ENCODE data around the gene KRTAP6-2.

Gene KRTAP6-2, protein sequence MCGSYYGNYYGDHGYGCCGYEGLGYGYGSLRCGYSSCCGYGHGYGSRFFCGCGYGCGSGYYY

GRCh38 chr21:30598802-30599201, at the start of gene KRTAP6-2:
TSS of gene KRTAP6-2 (minus strand) at chr21:30598902. CDS start at chr21:30598874, 28 bp downstream.
- DNase-seq (ENCODE audit: low spot score): no peak

GRCh38 chr21:30646904-30647414, 48.3 kb upstream of the KRTAP6-2 start:
- no peak for DNase-seq (ENCODE audit: low spot score)

DNA sequence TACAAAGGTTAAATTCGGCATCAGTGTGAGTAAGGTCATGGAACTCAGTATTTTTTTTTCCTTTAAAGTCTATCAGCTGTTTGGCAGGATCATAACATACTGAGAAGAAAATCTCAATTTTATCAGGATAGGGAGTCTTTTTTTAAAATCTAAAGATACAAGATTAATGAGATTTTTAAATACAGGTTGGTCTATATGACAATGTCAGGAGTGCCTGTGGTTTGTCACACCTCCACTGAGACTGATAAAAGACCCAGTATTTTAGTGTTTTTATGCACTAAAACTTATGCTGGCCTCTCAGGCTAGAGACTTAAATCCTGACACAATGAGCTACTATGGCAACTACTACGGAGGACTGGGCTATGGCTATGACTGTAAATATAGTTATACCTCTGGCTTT, 43.9 kb upstream of the KRTAP6-2 start, which contains the start of gene KRTAP20-3:
Gene KRTAP20-3, plus strand, starts transcription at position 301 of the 400 bp plus-strand sequence.
- no peak for DNase-seq (ENCODE audit: low spot score)

DNA sequence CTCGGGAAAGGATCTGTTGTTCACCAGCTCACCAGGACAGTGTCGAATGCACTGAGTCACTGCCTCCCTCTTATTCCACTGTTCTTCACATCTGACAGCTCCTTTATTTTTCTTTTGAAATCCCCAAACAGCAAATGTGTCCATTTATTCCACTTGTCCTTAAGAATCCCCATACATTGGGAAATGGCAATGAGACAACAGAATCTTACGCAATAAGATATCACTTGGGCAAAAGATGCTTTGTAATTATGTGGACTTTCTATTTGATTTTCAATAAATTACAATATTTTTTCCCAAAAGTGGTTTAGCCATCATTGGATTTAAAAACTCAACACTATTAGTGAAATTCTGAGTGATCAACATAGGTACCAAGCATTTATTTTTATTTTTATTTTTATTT, 40.0 kb upstream of the KRTAP6-2 start:
- no peak for DNase-seq (ENCODE audit: low spot score)

DNA sequence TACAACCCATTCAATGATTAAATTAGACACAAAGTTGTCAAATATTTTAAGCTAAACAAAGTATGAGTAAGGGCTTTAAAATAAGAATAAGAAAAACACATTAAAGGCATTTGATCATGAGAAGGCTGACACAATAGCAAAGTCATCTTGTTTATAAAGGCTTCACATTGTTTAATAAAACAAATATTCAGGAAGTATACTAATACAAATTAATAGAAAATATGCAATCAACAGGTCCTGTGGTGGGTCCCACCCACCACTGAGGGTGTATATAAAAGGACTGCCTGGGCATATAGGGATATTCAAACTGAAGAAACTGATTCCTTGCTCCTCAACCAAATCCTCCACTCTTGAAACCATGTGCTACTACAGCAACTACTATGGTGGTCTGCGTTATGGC, 36.2 kb upstream of the KRTAP6-2 start, which contains the start of gene KRTAP20-2:
Gene KRTAP20-2, plus strand, starts transcription at position 301 of the 400 bp plus-strand sequence. Its CDS starts 58 bp downstream, at position 359.
- no peak for DNase-seq (ENCODE audit: low spot score)

DNA sequence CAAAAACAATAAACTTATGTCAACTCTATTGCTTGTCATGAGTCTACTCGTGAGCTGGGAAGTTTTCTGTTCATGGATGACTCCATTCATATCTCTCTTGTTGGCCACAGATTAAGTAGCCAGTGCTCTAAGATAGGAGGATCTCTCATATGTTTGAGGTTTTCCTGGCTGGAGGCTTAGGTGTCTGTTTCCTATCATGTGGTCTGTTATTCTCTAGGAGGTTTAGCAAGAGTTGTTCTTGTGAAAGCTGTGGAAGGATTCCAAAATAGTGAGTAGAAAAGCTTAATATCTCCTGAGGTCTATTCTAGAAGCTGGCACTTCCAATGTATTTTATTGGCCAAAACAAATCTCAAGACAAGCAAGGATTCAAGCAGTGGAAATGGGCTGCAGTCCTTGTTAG, 30.5 kb upstream of the KRTAP6-2 start:
- DNase-seq (ENCODE audit: low spot score): no peak

DNA sequence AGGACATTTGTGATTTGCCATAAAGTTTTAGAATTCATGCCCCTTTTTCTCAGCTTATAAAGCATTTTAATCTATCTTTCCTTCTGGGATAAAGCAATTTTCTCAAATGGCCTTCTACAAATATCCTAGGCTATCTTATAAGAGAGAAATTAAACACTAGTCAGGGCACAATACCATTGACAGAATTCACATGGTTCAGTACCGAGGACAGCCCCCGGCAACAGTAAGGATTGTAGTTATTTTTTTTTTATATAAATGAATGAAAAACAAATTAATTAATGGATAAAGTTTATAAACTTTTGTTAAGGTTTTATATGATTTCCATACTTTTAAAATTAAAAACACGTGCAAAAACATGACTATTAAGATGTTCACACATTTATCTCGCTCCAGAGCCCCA, 29.4 kb upstream of the KRTAP6-2 start:
- DNase-seq (ENCODE audit: low spot score): no peak

DNA sequence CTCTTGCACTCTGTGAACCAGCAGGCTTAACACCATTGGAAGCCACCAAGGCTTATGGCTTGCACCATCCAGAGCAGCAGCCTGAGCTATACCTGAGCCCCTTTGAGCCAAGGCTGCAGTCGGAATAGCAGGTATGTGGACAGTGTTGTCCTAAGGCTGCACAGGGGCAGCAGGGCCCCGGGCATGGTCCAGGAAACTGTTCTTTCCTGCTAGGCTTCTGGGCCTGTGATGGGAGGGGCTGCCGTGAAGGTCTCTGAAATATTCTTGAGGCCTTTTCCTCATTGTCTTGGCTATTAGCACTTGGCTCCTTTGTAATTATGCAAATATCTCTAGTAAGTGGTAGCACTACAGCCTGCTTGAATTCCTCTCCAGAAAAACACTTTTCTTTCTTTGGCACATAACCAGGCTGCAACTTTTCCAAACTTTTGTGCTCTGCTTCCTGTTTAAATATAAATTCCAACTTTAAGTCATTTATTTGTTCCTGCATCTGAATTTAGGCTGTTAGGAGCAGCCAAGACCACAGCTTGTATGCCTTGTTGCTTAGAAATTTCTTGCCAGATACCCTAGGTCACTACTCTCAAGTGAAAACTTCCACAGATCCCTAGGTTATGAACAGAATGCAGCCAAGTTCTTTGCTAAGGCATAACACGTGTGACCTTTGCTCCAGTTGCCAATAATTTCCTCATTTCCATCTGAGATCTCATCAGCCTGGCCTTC, 26.9 kb upstream of the KRTAP6-2 start:
- no peak for DNase-seq (ENCODE audit: low spot score)

- no peak for DNase-seq (ENCODE audit: low spot score)
These were observed 24.7 kb upstream of the KRTAP6-2 start for GRCh38 chr21:30623362-30623761.

DNA sequence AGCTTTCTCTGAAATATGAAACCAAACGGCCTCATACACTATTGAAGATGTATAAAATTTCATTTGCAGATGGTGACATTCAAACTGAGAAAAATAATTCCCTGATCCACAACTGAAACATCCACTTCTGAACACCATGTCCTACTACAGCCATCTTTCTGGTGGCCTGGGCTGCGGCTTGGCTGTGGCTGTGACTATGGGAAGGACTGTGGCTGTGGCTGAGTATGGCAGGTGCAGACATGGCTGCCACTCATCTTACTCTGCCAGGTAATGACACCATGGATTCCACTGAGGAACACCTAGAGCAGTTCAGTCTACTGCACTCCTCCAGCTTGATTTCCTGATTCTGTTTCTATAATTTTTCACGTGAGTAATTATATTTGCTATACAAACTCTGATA, 21.8 kb upstream of the KRTAP6-2 start, which contains the start of gene KRTAP20-4:
Gene KRTAP20-4, plus strand, starts transcription at position 106 of the 400 bp plus-strand sequence.
- no peak for DNase-seq (ENCODE audit: low spot score)

DNA sequence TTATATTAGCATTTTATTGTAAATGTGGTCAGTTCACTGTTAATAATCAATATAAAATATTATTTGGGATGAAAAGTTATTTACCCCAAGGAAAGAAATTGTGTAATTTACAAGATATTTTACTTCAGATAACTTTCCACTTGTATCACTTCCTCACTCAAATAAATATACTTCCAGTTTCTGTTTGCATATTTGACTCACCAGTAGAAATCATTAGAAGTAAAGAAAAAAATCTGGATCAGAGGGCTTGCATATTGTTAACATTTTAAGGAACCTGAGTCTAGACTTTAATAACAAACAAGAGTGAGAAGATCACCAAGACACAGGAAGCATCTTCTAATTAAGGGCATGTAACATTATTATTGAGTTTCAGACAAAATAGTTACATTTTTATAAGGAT, 21.4 kb upstream of the KRTAP6-2 start:
- DNase-seq (ENCODE audit: low spot score): no peak

DNA sequence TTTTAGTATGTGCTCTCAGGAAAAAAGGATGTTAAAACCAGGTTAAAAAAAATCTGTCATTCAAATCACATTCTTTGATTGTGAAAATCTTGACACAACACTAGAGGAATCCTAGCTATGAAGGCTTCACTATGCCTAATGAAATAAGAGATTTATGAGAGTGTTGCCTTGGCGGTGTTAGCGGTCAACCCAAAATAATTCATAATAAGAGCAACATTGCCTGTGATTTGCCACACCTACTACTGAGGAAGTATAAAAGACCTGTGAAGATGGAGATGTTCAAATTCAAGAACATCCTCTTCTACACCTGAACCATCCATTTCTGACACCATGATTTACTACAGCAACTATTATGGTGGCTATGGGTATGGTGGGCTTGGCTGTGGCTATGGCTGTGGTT, 17.4 kb upstream of the KRTAP6-2 start, which contains the start of gene KRTAP20-1:
Gene KRTAP20-1, plus strand, starts transcription at position 301 of the 400 bp plus-strand sequence. Its CDS starts 30 bp downstream, at position 331.
- no peak for DNase-seq (ENCODE audit: low spot score)

DNA sequence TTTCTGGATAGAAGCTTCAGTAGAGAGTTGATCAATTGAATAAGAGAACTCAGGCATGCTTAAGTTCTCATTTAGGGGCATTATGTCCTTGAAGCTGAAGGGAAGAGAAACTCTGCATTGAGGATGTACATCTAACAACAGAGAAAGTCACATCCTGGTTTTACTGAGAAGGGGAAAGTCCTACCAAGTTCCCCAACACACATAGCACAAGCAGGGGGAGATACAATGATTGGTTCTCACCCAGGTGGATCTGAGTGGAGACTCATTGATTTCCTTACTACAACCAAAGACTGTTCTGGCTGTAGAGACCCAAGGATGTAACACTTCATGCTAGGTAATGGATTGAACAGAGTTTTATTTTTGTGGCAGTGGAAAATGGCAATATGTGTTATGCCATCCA, 16.5 kb upstream of the KRTAP6-2 start:
- DNase-seq (ENCODE audit: low spot score): no peak

- no peak for DNase-seq (ENCODE audit: low spot score)
These were observed 15.1 kb upstream of the KRTAP6-2 start, which contains the start of gene KRTAP6-1 for GRCh38 chr21:30613836-30614235. TSS of gene KRTAP6-1 (minus strand) at chr21:30613930. CDS start at chr21:30613904, 26 bp downstream.

DNA sequence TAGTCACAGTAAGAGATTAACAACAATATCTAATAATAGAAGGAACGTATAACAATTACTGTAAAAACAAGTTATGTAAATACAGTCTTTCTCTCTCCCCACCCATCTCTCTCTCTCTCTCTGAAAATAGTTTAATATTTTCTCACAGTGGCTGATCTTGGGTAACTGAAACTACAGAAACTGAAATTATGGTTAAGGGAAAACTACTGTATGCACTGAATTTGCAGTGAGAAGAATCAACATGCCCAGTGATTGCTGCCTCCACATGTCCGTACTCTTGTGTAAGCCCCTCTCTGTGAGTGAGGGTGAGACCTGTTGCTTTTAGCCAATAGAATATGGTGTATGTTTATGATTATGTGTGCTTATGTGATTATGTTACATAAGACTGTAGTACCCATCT, 13.4 kb upstream of the KRTAP6-2 start:
- DNase-seq (ENCODE audit: low spot score): no peak

DNA sequence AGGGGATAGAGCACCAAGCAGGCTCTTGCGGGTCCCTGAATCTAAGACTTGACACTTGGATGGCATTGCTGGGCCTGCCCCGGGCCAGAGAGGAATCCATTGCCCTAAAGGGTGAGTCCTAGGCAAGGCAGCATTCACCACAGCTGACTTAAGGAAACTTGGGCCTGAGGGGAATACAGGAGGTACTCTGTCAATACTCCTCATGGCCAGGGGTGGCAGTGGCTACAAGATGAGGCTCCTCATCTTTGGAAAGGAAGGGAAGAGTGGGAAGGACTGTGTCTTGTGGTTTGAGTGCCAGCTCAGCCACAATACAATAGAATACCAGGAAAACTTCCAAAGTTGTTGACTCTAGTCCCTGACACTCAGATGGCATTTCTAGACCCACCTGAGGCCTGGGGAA, 7.3 kb upstream of the KRTAP6-2 start:
- DNase-seq (ENCODE audit: low spot score): no peak

- DNase-seq (ENCODE audit: low spot score): no peak
These were observed 2.1 kb upstream of the KRTAP6-2 start, which contains the start of gene KRTAP22-1 for GRCh38 chr21:30600787-30601186. TSS of gene KRTAP22-1 (plus strand) at chr21:30601087.

- no peak for DNase-seq (ENCODE audit: low spot score)
These were observed 6.6 kb downstream of the KRTAP6-2 start, which contains the start of gene KRTAP6-3 for GRCh38 chr21:30592140-30592539. TSS of gene KRTAP6-3 (plus strand) at chr21:30592440. CDS start at chr21:30592446, 6 bp downstream.

GRCh38 chr21:30590297-30590696, 8.4 kb downstream of the KRTAP6-2 start, which contains the start of gene KRTAP22-2:
TSS of gene KRTAP22-2 (minus strand) at chr21:30590397.
- no peak for DNase-seq (ENCODE audit: low spot score)

DNA sequence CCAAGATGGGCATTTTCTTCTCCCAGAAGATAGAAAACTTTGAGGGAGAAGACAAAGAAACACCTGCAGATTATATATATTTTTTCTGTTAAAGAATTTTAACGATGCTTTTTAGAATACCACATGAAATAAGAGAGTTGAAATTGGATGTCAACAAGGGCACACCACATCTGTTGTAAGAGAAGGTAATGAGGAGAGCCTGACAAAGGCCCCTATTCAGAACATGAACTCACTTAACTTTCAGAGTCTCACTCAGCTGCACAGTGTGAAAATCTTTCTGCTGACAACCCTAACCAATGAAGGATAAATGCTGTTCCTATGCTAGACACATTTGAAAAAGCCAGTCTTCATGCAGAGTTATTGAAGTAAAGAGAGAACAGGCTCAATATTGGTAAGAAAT, 15.8 kb downstream of the KRTAP6-2 start:
- no peak for DNase-seq (ENCODE audit: low spot score)

- no peak for DNase-seq (ENCODE audit: low spot score)
These were observed 18.6 kb downstream of the KRTAP6-2 start for GRCh38 chr21:30580132-30580531.

GRCh38 chr21:30579346-30579745, 19.4 kb downstream of the KRTAP6-2 start:
- no peak for DNase-seq (ENCODE audit: low spot score)

DNA sequence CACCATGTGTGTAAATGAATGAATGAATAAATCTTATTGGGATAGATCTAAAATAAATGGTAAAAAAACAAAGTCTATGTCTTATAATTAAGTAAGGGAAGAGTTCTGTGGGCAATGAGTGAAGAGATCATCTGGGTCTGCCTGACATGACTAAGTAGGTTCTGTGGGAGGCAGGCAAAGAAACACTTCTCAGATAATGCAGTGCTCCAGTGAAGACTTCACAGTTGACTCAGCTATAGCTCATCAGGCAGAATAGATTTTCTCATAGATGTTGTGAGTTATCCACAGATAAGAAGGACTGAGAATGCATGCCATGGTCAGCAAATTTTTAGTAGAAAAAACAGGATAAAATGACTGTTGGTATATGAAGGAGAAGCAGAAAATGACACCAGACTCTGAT, 20.9 kb downstream of the KRTAP6-2 start:
- no peak for DNase-seq (ENCODE audit: low spot score)

Data from kidney tubule cell (primary cell).